ENCODE measurements around the gene ITPK1.

DNA sequence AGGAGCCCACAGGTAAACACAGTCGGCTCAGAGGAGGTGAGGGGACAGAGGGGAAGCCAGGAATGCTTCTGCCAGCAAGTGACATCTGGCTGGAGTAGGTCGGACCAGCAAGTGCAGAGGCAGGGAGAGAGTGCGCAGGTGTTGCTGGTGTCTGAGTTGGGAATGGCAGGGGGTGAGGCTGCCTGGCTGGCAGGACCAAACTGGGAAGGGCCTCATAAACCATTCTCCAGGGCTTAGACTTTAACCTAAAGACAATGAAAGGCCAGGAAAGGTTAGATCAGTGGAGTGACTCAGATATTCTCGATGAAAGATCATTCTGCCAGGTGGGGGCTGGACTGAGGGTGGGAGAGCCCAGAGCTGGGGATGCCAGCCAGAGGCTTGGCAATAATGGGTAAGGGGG lies 66.4 kb downstream of the ITPK1 start:
- TF ChIP-seq YY1 (tag by site-specific recombination; IDR thresholded peaks at IDR 0.05) (no peak), GLI4 (tag by site-specific recombination; IDR thresholded peaks at IDR 0.05) (no peak), ZNF248 (tag by site-specific recombination; IDR thresholded peaks at IDR 0.05) (no peak), GFI1B (tag by site-specific recombination; IDR thresholded peaks at IDR 0.05) (no peak), ZNF138 (tag by site-specific recombination; IDR thresholded peaks at IDR 0.05; ENCODE audit: borderline replicate concordance) (no peak), ZNF510 (tag by site-specific recombination; IDR thresholded peaks at IDR 0.05; ENCODE audit: insufficient replicate concordance) (no peak), ZNF292 (tag by site-specific recombination; IDR thresholded peaks at IDR 0.05; ENCODE audit: borderline replicate concordance, low read depth) (no peak)
- TF ChIP-seq, protein P1, sequence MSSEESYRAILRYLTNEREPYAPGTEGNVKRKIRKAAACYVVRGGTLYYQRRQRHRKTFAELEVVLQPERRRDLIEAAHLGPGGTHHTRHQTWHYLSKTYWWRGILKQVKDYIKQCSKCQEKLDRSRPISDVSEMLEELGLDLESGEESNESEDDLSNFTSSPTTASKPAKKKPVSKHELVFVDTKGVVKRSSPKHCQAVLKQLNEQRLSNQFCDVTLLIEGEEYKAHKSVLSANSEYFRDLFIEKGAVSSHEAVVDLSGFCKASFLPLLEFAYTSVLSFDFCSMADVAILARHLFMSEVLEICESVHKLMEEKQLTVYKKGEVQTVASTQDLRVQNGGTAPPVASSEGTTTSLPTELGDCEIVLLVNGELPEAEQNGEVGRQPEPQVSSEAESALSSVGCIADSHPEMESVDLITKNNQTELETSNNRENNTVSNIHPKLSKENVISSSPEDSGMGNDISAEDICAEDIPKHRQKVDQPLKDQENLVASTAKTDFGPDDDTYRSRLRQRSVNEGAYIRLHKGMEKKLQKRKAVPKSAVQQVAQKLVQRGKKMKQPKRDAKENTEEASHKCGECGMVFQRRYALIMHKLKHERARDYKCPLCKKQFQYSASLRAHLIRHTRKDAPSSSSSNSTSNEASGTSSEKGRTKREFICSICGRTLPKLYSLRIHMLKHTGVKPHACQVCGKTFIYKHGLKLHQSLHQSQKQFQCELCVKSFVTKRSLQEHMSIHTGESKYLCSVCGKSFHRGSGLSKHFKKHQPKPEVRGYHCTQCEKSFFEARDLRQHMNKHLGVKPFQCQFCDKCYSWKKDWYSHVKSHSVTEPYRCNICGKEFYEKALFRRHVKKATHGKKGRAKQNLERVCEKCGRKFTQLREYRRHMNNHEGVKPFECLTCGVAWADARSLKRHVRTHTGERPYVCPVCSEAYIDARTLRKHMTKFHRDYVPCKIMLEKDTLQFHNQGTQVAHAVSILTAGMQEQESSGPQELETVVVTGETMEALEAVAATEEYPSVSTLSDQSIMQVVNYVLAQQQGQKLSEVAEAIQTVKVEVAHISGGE (tag by site-specific recombination; conservative IDR thresholded peaks at IDR 0.05; ENCODE audit: low read depth) = no peak
- TF ChIP-seq, protein P2, sequence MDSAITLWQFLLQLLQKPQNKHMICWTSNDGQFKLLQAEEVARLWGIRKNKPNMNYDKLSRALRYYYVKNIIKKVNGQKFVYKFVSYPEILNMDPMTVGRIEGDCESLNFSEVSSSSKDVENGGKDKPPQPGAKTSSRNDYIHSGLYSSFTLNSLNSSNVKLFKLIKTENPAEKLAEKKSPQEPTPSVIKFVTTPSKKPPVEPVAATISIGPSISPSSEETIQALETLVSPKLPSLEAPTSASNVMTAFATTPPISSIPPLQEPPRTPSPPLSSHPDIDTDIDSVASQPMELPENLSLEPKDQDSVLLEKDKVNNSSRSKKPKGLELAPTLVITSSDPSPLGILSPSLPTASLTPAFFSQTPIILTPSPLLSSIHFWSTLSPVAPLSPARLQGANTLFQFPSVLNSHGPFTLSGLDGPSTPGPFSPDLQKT (IDR thresholded peaks at IDR 0.05; ENCODE audit: borderline replicate concordance, low read depth, low read length) = no peak
- TF ChIP-seq, protein P3, sequence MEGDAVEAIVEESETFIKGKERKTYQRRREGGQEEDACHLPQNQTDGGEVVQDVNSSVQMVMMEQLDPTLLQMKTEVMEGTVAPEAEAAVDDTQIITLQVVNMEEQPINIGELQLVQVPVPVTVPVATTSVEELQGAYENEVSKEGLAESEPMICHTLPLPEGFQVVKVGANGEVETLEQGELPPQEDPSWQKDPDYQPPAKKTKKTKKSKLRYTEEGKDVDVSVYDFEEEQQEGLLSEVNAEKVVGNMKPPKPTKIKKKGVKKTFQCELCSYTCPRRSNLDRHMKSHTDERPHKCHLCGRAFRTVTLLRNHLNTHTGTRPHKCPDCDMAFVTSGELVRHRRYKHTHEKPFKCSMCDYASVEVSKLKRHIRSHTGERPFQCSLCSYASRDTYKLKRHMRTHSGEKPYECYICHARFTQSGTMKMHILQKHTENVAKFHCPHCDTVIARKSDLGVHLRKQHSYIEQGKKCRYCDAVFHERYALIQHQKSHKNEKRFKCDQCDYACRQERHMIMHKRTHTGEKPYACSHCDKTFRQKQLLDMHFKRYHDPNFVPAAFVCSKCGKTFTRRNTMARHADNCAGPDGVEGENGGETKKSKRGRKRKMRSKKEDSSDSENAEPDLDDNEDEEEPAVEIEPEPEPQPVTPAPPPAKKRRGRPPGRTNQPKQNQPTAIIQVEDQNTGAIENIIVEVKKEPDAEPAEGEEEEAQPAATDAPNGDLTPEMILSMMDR (tag by site-specific recombination; IDR thresholded peaks at IDR 0.05) = no peak
- TF ChIP-seq, protein P4, sequence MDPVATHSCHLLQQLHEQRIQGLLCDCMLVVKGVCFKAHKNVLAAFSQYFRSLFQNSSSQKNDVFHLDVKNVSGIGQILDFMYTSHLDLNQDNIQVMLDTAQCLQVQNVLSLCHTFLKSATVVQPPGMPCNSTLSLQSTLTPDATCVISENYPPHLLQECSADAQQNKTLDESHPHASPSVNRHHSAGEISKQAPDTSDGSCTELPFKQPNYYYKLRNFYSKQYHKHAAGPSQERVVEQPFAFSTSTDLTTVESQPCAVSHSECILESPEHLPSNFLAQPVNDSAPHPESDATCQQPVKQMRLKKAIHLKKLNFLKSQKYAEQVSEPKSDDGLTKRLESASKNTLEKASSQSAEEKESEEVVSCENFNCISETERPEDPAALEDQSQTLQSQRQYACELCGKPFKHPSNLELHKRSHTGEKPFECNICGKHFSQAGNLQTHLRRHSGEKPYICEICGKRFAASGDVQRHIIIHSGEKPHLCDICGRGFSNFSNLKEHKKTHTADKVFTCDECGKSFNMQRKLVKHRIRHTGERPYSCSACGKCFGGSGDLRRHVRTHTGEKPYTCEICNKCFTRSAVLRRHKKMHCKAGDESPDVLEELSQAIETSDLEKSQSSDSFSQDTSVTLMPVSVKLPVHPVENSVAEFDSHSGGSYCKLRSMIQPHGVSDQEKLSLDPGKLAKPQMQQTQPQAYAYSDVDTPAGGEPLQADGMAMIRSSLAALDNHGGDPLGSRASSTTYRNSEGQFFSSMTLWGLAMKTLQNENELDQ (tag by site-specific recombination; IDR thresholded peaks at IDR 0.05; ENCODE audit: low read depth) = no peak
